ENCODE data around the gene MRAP2.
"Not testable (repeated sequence)": the region's sequence is repeated elsewhere in the genome, so short reads cannot be mapped to it uniquely, and the experiment has no call there.

Gene MRAP2

DNA sequence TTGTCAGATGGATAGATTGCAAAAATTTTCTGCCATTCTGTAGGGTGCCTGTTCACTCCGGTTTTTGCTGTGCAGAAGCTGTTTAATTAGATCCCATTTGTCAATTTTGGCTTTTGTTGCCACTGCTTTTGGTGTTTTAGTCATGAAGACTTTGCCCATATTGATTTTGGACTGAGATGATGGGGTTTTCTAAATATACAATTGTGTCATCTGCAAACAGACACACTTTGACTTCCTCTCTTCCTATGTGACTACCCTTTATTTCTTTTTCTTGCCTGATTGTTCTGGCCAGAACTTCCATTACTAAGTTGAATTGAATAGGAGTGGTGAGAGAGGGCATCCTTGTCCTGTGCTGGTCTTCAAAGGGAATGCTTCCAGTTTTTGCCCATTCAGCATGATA lies 96.0 kb downstream of the MRAP2 start:
- not testable (repeated sequence) for DNase-seq (ENCODE audit: low read depth, low spot score)

DNA sequence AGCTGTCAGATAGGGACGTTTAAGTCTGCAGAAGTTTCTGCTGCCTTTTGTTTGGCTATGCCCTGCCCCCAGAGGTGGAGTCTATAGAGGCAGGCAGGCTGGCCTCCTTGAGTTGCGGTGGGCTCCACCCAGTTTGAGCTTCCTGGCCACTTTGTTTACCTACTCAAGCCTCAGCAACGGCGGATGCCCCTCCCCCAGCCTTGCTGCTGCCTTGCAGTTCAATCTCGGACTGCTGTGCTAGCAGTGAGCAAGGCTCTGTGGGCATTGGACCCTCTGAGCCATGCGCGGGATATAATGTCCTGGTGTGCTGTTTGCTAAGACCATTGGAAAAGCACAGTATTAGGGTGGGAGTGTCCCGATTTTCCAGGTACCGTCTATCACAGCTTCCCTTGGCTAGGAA lies 99.8 kb downstream of the MRAP2 start:
- not testable (repeated sequence) for DNase-seq (ENCODE audit: low read depth, low spot score)

DNA sequence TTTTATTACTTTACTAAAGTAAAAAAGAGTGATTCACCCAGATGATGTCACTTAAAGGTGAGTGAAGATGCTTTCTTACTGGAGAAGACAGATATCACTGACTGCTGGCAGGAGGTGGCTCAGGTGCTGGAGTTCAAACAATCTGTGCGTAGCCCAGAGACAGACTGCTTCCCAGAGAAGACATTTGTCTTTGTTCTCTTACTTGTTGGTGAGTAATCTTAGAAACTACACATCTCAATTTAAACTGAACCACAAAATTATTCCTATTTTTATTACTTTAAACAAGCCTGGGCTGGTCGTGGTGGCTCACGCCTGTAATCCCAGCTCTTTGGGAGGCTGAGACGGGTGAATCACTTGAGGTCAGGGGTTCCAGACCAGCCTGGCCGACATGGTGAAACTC lies 101.7 kb downstream of the MRAP2 start:
- no peak for DNase-seq (ENCODE audit: low read depth, low spot score)

DNA sequence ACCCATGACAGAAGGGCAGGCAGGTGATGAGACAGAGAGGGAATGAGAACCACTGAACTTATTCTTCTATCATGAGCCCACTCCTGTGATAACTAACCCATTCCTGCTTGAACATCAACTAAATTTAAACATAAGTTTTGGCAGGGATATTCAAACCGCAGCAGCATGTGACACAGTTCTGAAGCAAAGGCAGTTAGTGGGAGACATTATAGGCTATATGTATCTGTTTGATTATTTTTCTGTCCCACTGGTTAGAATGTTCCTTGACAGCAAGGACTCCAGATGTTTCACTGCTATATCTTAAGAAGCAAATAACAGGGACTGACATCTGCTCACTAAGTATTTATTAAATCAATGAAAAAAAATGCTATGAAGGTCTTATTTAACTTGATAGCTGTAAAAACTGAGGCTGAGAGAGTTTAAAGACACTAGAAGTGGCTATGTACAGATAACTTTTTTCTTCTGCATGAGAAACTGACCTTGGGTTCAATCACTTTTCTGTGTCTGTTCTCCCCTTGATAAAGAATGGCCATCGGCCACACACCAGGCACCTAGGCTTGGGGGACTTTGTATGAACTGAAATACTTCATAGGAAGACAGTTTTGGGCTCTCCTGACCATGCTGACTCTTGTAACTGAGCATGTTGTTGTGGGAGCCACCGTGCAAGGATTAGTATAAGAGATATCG lies 102.9 kb downstream of the MRAP2 start:
- no peak for DNase-seq (ENCODE audit: low read depth, low spot score)

- DNase-seq (ENCODE audit: low read depth, low spot score): no peak
These were observed 103.4 kb downstream of the MRAP2 start for GRCh38 chr6:84137051-84137375.

GRCh38 chr6:84137989-84138575 lies 104.5 kb downstream of the MRAP2 start:
- no peak for DNase-seq (ENCODE audit: low read depth, low spot score)

DNA sequence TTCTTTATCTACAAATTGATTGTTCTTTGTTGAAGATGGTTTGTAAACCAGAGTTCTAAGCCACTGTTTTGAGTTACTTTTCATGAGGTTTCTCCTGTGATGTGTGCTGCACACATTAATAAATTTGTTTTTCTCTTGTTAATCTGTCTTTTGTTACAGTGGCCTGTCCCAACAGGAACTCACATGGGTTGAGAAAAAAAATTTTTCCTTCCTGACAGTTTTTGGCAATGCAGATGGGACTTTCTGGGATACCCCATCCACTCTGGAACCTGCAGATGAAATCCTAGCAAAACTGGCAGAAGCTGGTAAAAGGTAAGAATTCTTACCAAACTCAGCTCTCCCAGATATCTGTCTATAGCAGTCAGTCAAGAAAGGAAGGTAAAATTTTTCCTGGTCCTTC lies 105.7 kb downstream of the MRAP2 start:
- no peak for DNase-seq (ENCODE audit: low read depth, low spot score)

All from ELF-1 (cell line).